Mesenchymal stem cell (in vitro differentiated cells and primary cell): ENCODE measurements around the gene TMEM141.

Source experiments
- DNase-seq: peaks from one replicate; pipeline ENCODE4 v3.0.0-alpha.2; 2013
- H2AFZ ChIP-seq: one replicate; pipeline ENCODE4 v1.6.1; 2013; ENCODE audit warnings: low read depth, mild to moderate bottlenecking, control low read depth, inconsistent platforms, low read length, moderate library complexity
- H2AK5ac ChIP-seq: 2 replicates; pipeline ENCODE4 v1.6.1; 2013; ENCODE audit warnings: low read length, moderate library complexity, mild to moderate bottlenecking, inconsistent platforms; ENCODE audit not compliant: severe bottlenecking
- H2BK120ac ChIP-seq: one replicate; pipeline ENCODE4 v1.6.1; 2013; ENCODE audit warnings: low read depth, mild to moderate bottlenecking, inconsistent platforms, low read length, moderate library complexity
- H2BK12ac ChIP-seq, 2 experiments: one replicate each; pipeline ENCODE4 v1.6.1; 2013; ENCODE audit warnings: inconsistent platforms in 2 of 2, low read length in 2 of 2, mild to moderate bottlenecking in 2 of 2, moderate library complexity in 2 of 2, control low read depth in 1 of 2
- H2BK15ac ChIP-seq: one replicate; pipeline ENCODE4 v1.6.1; 2013; ENCODE audit warnings: mild to moderate bottlenecking, low read depth, inconsistent platforms; ENCODE audit not compliant: poor library complexity, severe bottlenecking
- H2BK5ac ChIP-seq: 2 replicates; pipeline ENCODE4 v1.6.1; 2013; ENCODE audit warnings: low read depth, mild to moderate bottlenecking, low read length, control low read depth, inconsistent platforms; ENCODE audit not compliant: poor library complexity, severe bottlenecking
- H3K14ac ChIP-seq, 2 experiments: one replicate each; pipeline ENCODE4 v1.6.1; 2013; ENCODE audit warnings: inconsistent platforms in 2 of 2, low read length in 2 of 2, control low read depth in 1 of 2, mild to moderate bottlenecking in 1 of 2, moderate library complexity in 1 of 2
- H3K18ac ChIP-seq, 2 experiments: one replicate each; pipeline ENCODE4 v1.6.1; 2013; ENCODE audit warnings: inconsistent platforms in 2 of 2, low read length in 2 of 2, control low read depth in 1 of 2, low read depth in 1 of 2, mild to moderate bottlenecking in 1 of 2
- H3K23ac ChIP-seq, 2 experiments: one replicate each; pipeline ENCODE4 v1.6.1; 2013; ENCODE audit warnings: inconsistent platforms in 2 of 2, low read length in 2 of 2, mild to moderate bottlenecking in 2 of 2, moderate library complexity in 2 of 2, control low read depth in 1 of 2
- H3K27ac ChIP-seq: 2 replicates; pipeline ENCODE4 v1.5.1; 2013; ENCODE audit warnings: mild to moderate bottlenecking, moderate library complexity, low read length, control low read depth, inconsistent platforms; ENCODE audit not compliant: poor library complexity, severe bottlenecking
- H3K27me3 ChIP-seq, 2 experiments: 2 replicates each; pipeline versions ENCODE4 v1.6.1 to v1.7.0; 2013; ENCODE audit warnings: low read length in 2 of 2, mild to moderate bottlenecking in 2 of 2, moderate library complexity in 2 of 2, control low read depth in 1 of 2, inconsistent platforms in 1 of 2; ENCODE audit not compliant: control insufficient read depth in 1 of 2, insufficient read depth in 1 of 2
- H3K36me3 ChIP-seq, 2 experiments: 2 replicates each; pipeline versions ENCODE4 v1.6.1 to v1.7.0; 2013; ENCODE audit warnings: low read length in 2 of 2, control low read depth in 1 of 2, inconsistent platforms in 1 of 2, low read depth in 1 of 2, mild to moderate bottlenecking in 1 of 2; ENCODE audit not compliant: insufficient read depth in 2 of 2, control insufficient read depth in 1 of 2
- H3K4ac ChIP-seq, 2 experiments: one replicate each; pipeline ENCODE4 v1.6.1; 2013; ENCODE audit warnings: inconsistent platforms in 2 of 2, low read length in 2 of 2, mild to moderate bottlenecking in 2 of 2, moderate library complexity in 2 of 2, control low read depth in 1 of 2, low read depth in 1 of 2
- H3K4me1 ChIP-seq: 2 replicates; pipeline ENCODE4 v1.6.1; 2013; ENCODE audit warnings: low read depth, low read length, control low read depth; ENCODE audit not compliant: control insufficient read depth, insufficient read depth
- H3K4me2 ChIP-seq: 2 replicates; pipeline ENCODE4 v1.6.1; 2013; ENCODE audit warnings: low read length, mild to moderate bottlenecking, inconsistent platforms; ENCODE audit not compliant: poor library complexity, severe bottlenecking
- H3K4me3 ChIP-seq, 2 experiments: 2 replicates each; pipeline versions ENCODE4 v1.5.1 to v1.7.0; 2013; ENCODE audit warnings: low read length in 2 of 2, mild to moderate bottlenecking in 2 of 2, control low read depth in 1 of 2, low read depth in 1 of 2; ENCODE audit not compliant: insufficient read depth in 1 of 2
- H3K79me1 ChIP-seq: replicated peaks from 2 replicates; pipeline ENCODE4 v1.6.1; 2013; ENCODE audit warnings: mild to moderate bottlenecking, control low read depth, low read length, inconsistent platforms; ENCODE audit not compliant: poor library complexity, severe bottlenecking
- H3K9ac ChIP-seq: 2 replicates; pipeline ENCODE4 v1.7.0; 2013; ENCODE audit warnings: mild to moderate bottlenecking, low read length, moderate library complexity
- H3K9me3 ChIP-seq: 2 replicates; pipeline ENCODE4 v1.7.0; 2013; ENCODE audit warnings: mild to moderate bottlenecking, low read length; ENCODE audit not compliant: control insufficient read depth
- H4K8ac ChIP-seq: one replicate; pipeline ENCODE4 v1.6.1; 2013; ENCODE audit warnings: inconsistent platforms, mild to moderate bottlenecking, low read length, moderate library complexity
- H4K91ac ChIP-seq: one replicate; pipeline ENCODE4 v1.6.1; 2013; ENCODE audit warnings: mild to moderate bottlenecking, low read length, inconsistent platforms
- WGBS: methylation state at CpG from one replicate; pipeline ENCODE4 v1.1.7; 2013; ENCODE audit warnings: mixed read lengths; 5-methylcytosine and 5-hydroxymethylcytosine counted together

TMEM141 gene

DNA sequence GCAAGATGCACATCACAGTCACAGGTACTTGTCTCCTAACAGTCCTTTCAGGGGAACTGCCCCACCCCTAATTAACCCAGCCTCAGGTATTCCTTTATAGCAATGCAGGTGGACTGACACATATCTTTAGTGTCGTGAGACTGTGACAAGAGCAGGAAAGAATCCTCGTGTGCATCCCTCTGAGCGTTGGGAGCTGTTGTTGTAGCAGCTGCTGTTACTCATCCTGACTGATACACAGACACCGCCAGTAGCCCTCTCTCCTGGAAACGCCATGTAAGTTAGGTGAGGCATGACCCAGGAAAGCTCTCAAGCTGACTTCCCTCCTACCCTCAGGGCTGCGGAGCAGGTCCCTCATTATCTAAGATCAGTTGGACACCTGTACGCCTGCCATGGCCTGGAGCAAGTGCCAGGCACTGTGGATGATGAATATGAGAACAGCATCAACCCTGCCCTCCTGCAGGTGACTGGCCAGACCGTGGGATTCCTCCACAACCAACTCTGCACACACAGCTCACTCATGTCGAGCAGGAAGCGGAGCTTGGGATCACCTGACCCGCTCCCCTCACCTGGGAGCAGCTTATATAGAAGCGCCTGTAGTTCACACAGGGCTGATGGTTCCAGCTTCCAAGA is 16.6 kb upstream of the TMEM141 start:
- H3K23ac ChIP-seq, result no peak overlapping the region
- no peak overlapping the region for H3K18ac ChIP-seq
- no peak overlapping the region for H4K8ac ChIP-seq
- no peak overlapping the region for H2AFZ ChIP-seq
- H2BK12ac ChIP-seq, result no peak overlapping the region
- peaks cover 13% of the 10 kb centered on the region for H3K9me3 ChIP-seq
- H2BK15ac ChIP-seq, result no peak overlapping the region
- no peak overlapping the region for H4K91ac ChIP-seq
- H3K79me1 ChIP-seq, result no peaks in the 10 kb centered on the region
- H2AK5ac ChIP-seq, result no peak overlapping the region
- no peaks in the 10 kb centered on the region for H3K36me3 ChIP-seq
- peaks cover 24 to 55% of the 10 kb centered on the region in 2 experiments for H3K27me3 ChIP-seq
- no peak overlapping the region for H2BK120ac ChIP-seq
- H3K9ac ChIP-seq, result no peak overlapping the region
- DNase-seq, result no peak
- no peak overlapping the region for H3K4me2 ChIP-seq
- H3K14ac ChIP-seq, result no peak overlapping the region
- peaks cover 2% of the 10 kb centered on the region for H3K4me1 ChIP-seq
- H2BK5ac ChIP-seq, result no peak overlapping the region
- WGBS, result 85% methylated on average over 12 of the region's 12 CpGs
- H3K27ac ChIP-seq, result no peak overlapping the region
- no peak overlapping the region for H3K4me3 ChIP-seq
- no peak overlapping the region for H3K4ac ChIP-seq

DNA sequence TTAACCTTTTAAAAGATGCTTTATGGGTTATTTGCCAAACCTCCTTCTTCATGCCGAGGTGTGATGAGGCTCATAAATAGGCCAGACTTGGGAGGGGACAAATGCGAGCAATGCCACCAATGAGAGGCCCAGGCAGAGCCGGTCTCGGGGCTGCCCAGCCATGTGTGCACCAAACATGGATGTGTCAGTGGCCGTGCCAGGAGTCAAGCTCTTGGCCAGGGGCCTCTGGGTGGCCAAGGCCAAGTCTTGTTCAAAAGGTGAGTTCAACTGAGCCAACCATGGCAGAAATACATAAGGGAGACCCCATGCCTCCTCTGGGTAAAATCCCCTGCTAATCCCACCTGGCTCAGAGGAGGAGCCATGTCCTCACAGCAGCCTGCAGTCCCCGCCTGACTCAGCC is 16.0 kb upstream of the TMEM141 start:
- H3K18ac ChIP-seq, result no peak overlapping the region
- no peak overlapping the region for H4K91ac ChIP-seq
- H3K9me3 ChIP-seq, result peaks cover 13% of the 10 kb centered on the region
- no peak for DNase-seq
- H4K8ac ChIP-seq, result no peak overlapping the region
- H2AK5ac ChIP-seq, result no peak overlapping the region
- no peak overlapping the region for H3K9ac ChIP-seq
- no peak overlapping the region for H3K27ac ChIP-seq
- no peak overlapping the region for H3K14ac ChIP-seq
- H3K27me3 ChIP-seq, result peaks cover 30 to 61% of the 10 kb centered on the region in 2 experiments
- no peaks in the 10 kb centered on the region for H3K36me3 ChIP-seq
- H3K23ac ChIP-seq, result no peak overlapping the region
- H2BK5ac ChIP-seq, result no peak overlapping the region
- H3K4me2 ChIP-seq, result no peak overlapping the region
- H3K4ac ChIP-seq, result no peak overlapping the region
- no peaks in the 10 kb centered on the region for H3K4me1 ChIP-seq
- no peak overlapping the region for H2BK12ac ChIP-seq
- 81% methylated on average over 6 of the region's 6 CpGs for WGBS
- no peak overlapping the region for H2AFZ ChIP-seq
- H2BK120ac ChIP-seq, result no peak overlapping the region
- no peak overlapping the region for H2BK15ac ChIP-seq
- no peak overlapping the region for H3K4me3 ChIP-seq
- H3K79me1 ChIP-seq, result no peaks in the 10 kb centered on the region

- H4K8ac ChIP-seq, result no peak overlapping the region
- H2BK12ac ChIP-seq, result no peak overlapping the region
- no peak overlapping the region for H3K4me2 ChIP-seq
- H3K27ac ChIP-seq, result no peak overlapping the region
- H3K4ac ChIP-seq, result no peak overlapping the region
- no peaks in the 10 kb centered on the region for H3K79me1 ChIP-seq
- H2BK120ac ChIP-seq, result no peak overlapping the region
- no peak for DNase-seq
- H3K18ac ChIP-seq, result no peak overlapping the region
- H3K9me3 ChIP-seq, result peaks cover 13% of the 10 kb centered on the region
- no peaks in the 10 kb centered on the region for H3K36me3 ChIP-seq
- H3K23ac ChIP-seq, result peak overlapping the region in 1 of 2 experiments; percentile 11
- H2BK5ac ChIP-seq, result no peak overlapping the region
- H3K14ac ChIP-seq, result no peak overlapping the region
- H3K4me3 ChIP-seq, result no peak overlapping the region
- peaks cover 32 to 69% of the 10 kb centered on the region in 2 experiments for H3K27me3 ChIP-seq
- no peak overlapping the region for H2AFZ ChIP-seq
- WGBS, result 86% methylated on average over 7 of the region's 7 CpGs
- no peak overlapping the region for H3K9ac ChIP-seq
- no peaks in the 10 kb centered on the region for H3K4me1 ChIP-seq
- H2AK5ac ChIP-seq, result no peak overlapping the region
- H4K91ac ChIP-seq, result no peak overlapping the region
- no peak overlapping the region for H2BK15ac ChIP-seq
Measured at GRCh38 chr9:136776947-136777346, 14.2 kb upstream of the TMEM141 start.

GRCh38 chr9:136777359-136777758 is 13.8 kb upstream of the TMEM141 start:
- Histone ChIP-seq H3K36me3 (no peaks in the 10 kb centered on the region), H2BK120ac (no peak overlapping the region), H2BK15ac (no peak overlapping the region), H3K27me3 (peaks cover 32 to 69% of the 10 kb centered on the region in 2 experiments), H3K4me3 (no peak overlapping the region), H3K4me1 (no peaks in the 10 kb centered on the region), H3K14ac (no peak overlapping the region), H2AFZ (no peak overlapping the region), H4K91ac (no peak overlapping the region), H3K4ac (no peak overlapping the region), H3K23ac (peak overlapping the region in 1 of 2 experiments; percentile 11), H3K4me2 (no peak overlapping the region), H3K9me3 (peaks cover 13% of the 10 kb centered on the region), H2AK5ac (no peak overlapping the region), H3K18ac (no peak overlapping the region), H3K79me1 (no peaks in the 10 kb centered on the region), H2BK12ac (no peak overlapping the region), H3K9ac (no peak overlapping the region), H4K8ac (no peak overlapping the region), H2BK5ac (no peak overlapping the region), H3K27ac (no peak overlapping the region)
- whole genome bisulfite sequencing, result 88% methylated on average over 14 of the region's 14 CpGs
- DNase-seq, result no peak
